ENCODE results near the gene HMCN2.

Gene HMCN2

DNA sequence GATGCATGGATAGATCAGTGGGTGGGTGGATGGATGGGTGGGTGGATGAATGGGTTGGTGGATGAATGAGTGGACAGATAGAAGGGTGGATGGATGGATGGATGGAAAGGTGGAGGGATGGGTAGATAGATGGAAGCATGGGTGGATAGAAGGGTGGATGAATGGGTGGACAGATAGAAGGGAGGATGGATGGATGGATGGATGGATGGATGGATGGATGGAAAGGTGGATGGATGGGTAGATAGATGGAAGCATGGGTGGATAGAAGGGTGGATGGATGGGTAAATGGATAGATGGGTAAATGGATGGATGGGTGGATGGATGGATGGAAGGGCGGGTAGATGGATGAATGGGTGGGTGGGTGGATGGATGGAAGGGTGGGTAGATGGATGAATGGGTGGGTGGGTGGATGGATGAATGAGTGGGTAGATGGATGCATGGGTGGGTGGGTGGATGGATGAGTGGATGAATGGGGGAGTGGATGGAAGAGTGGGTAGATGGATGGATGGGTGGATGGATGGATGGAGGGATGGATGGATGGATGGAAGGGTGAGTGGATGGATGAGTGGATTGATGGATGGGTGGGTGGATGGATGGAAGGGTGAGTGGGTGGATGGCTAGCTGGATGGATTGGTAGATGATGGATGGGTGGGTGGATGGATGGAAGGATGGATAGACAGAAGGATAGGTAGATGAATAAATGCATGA is 91.5 kb downstream of the HMCN2 start:
- Histone ChIP-seq H3K27ac (ENCODE audit: low read length) (no peak overlapping the region), H3K9ac (ENCODE audit: low read length) (no peak overlapping the region), H3K4me3 (ENCODE audit: low read length) (no peak overlapping the region), H3K9me3 (replicated peaks; ENCODE audit: insufficient read depth, low read length) (no peaks in the 10 kb centered on the region), H3K36me3 (replicated peaks; ENCODE audit: insufficient read depth, low read length) (no peaks in the 10 kb centered on the region), H3F3A (ENCODE audit: insufficient read depth, low read length) (no peaks in the 10 kb centered on the region), H2AFZ (ENCODE audit: low read length) (no peak overlapping the region), H3K9me2 (replicated peaks; ENCODE audit: insufficient read depth, low read length) (no peaks in the 10 kb centered on the region), H3K4me2 (ENCODE audit: low read depth, low read length) (no peak overlapping the region), H3K27me3 (replicated peaks; ENCODE audit: insufficient read depth, low read length) (peaks cover 93% of the 10 kb centered on the region), H4K20me1 (ENCODE audit: insufficient read depth, low read length) (no peaks in the 10 kb centered on the region), H3K4me1 (ENCODE audit: low read length) (no peaks in the 10 kb centered on the region), H3K79me2 (ENCODE audit: low read length) (no peaks in the 10 kb centered on the region)
- TF ChIP-seq EZH2 (optimal IDR thresholded peaks at IDR 0.05; ENCODE audit: low read depth, low read length): no peak
- TF ChIP-seq, protein P1, sequence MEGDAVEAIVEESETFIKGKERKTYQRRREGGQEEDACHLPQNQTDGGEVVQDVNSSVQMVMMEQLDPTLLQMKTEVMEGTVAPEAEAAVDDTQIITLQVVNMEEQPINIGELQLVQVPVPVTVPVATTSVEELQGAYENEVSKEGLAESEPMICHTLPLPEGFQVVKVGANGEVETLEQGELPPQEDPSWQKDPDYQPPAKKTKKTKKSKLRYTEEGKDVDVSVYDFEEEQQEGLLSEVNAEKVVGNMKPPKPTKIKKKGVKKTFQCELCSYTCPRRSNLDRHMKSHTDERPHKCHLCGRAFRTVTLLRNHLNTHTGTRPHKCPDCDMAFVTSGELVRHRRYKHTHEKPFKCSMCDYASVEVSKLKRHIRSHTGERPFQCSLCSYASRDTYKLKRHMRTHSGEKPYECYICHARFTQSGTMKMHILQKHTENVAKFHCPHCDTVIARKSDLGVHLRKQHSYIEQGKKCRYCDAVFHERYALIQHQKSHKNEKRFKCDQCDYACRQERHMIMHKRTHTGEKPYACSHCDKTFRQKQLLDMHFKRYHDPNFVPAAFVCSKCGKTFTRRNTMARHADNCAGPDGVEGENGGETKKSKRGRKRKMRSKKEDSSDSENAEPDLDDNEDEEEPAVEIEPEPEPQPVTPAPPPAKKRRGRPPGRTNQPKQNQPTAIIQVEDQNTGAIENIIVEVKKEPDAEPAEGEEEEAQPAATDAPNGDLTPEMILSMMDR (IDR thresholded peaks at IDR 0.05; ENCODE audit: low read length): no peak
- no peak for DNase-seq

DNA sequence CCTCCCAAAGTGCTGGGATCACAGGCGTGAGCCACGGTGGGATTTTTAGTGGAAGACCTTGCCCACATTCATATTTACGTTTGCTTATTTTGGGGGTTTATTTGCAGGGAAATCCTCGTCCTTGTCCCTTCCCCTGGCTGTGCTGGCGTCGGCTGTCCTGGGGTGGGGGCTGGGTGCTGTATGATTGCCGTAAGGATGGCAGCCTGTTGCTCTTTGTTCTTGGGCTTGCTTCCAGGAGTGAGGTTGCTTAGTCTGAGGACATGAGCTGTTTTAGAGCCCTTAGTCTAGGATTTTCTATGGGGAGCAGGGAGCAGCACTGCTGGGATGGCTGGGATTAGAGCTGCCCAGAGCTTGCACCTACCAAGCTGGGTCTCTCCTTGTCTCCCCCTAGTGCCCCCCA is 93.4 kb downstream of the HMCN2 start:
- H3K4me1 ChIP-seq (ENCODE audit: low read length): no peaks in the 10 kb centered on the region
- peaks cover 89% of the 10 kb centered on the region for H3K27me3 ChIP-seq (replicated peaks; ENCODE audit: insufficient read depth, low read length)
- H3K36me3 ChIP-seq (replicated peaks; ENCODE audit: insufficient read depth, low read length): no peaks in the 10 kb centered on the region
- no peaks in the 10 kb centered on the region for H3F3A ChIP-seq (ENCODE audit: insufficient read depth, low read length)
- DNase-seq: no peak
- TF ChIP-seq EZH2phosphoT487 (IDR thresholded peaks at IDR 0.05; ENCODE audit: low read length) (no peak), EZH2 (optimal IDR thresholded peaks at IDR 0.05; ENCODE audit: low read depth, low read length) (no peak)
- TF ChIP-seq, protein P1 (IDR thresholded peaks at IDR 0.05; ENCODE audit: low read length): no peak
- H3K9me2 ChIP-seq (replicated peaks; ENCODE audit: insufficient read depth, low read length): no peaks in the 10 kb centered on the region
- H3K27ac ChIP-seq (ENCODE audit: low read length): no peak overlapping the region
- H3K4me2 ChIP-seq (ENCODE audit: low read depth, low read length): no peak overlapping the region
- H3K4me3 ChIP-seq (ENCODE audit: low read length): no peak overlapping the region
- no peak overlapping the region for H3K9ac ChIP-seq (ENCODE audit: low read length)
- H2AFZ ChIP-seq (ENCODE audit: low read length): no peak overlapping the region
- H4K20me1 ChIP-seq (ENCODE audit: insufficient read depth, low read length): no peaks in the 10 kb centered on the region
- H3K79me2 ChIP-seq (ENCODE audit: low read length): no peaks in the 10 kb centered on the region
- H3K9me3 ChIP-seq (replicated peaks; ENCODE audit: insufficient read depth, low read length): no peaks in the 10 kb centered on the region

DNA sequence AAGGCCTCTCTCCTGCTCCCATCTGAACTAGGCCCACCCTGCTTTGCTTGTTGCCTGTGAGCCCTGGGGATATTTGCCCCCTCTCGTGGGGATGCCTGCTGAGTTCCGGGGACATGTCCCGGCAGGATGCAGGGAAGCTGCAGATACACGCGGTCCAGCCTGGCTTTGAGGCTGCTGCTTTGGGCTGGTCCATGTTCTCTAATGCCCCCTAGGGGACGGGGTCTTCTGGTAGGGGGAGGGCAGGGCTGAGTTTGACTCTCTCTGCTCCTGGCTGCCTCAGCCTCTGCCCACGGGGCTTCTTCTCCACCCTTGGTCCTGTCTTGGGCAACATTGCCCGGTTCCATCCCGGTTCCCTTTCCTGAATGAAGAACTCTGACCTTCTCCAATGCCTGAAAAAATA is 94.3 kb downstream of the HMCN2 start:
- no peak overlapping the region for H3K27ac ChIP-seq (ENCODE audit: low read length)
- no peak overlapping the region for H2AFZ ChIP-seq (ENCODE audit: low read length)
- H3K4me2 ChIP-seq (ENCODE audit: low read depth, low read length): no peak overlapping the region
- no peak for DNase-seq
- H3K9me3 ChIP-seq (replicated peaks; ENCODE audit: insufficient read depth, low read length): no peaks in the 10 kb centered on the region
- H4K20me1 ChIP-seq (ENCODE audit: insufficient read depth, low read length): no peaks in the 10 kb centered on the region
- no peaks in the 10 kb centered on the region for H3K4me1 ChIP-seq (ENCODE audit: low read length)
- H3K9me2 ChIP-seq (replicated peaks; ENCODE audit: insufficient read depth, low read length): no peaks in the 10 kb centered on the region
- no peaks in the 10 kb centered on the region for H3K79me2 ChIP-seq (ENCODE audit: low read length)
- no peak overlapping the region for H3K4me3 ChIP-seq (ENCODE audit: low read length)
- H3K27me3 ChIP-seq (replicated peaks; ENCODE audit: insufficient read depth, low read length): peaks cover 89% of the 10 kb centered on the region
- no peaks in the 10 kb centered on the region for H3K36me3 ChIP-seq (replicated peaks; ENCODE audit: insufficient read depth, low read length)
- no peak overlapping the region for H3K9ac ChIP-seq (ENCODE audit: low read length)
- TF ChIP-seq, protein P1 (IDR thresholded peaks at IDR 0.05; ENCODE audit: low read length): no peak
- TF ChIP-seq EZH2phosphoT487 (IDR thresholded peaks at IDR 0.05; ENCODE audit: low read length): no peak
- H3F3A ChIP-seq (ENCODE audit: insufficient read depth, low read length): no peaks in the 10 kb centered on the region
